Vagina (tissue), 2 donors: Measurements from ENCODE around the gene ASCL2. TPM values are rescaled to one million over a fixed set of nuclear protein-coding genes. Genes with fewer than 3 reads are reported as not detected.

Experiments used
- DNase-seq, 2 donors: peaks; one replicate each; pipeline ENCODE4 v3.0.0-alpha.2; 2017; ENCODE audit errors: extremely low spot score in 2 of 2
- H3K27ac ChIP-seq: fragments of 200-600 bp; sonication (generic); one replicate; pipeline ENCODE4 v1.5.1; 2019
- H3K27me3 ChIP-seq: fragments of 200-600 bp; sonication (generic); one replicate; pipeline ENCODE4 v1.5.1; 2019
- H3K36me3 ChIP-seq, 2 donors: fragments of 200-600 bp; sonication (generic); one replicate each; pipeline ENCODE4 v1.5.1; 2017 to 2019
- H3K4me1 ChIP-seq: fragments of 200-600 bp; sonication (generic); one replicate; pipeline ENCODE4 v1.5.1; 2019
- H3K4me3 ChIP-seq, 2 donors: fragments of 200-600 bp; sonication (generic); 1 replicate in 1 of 2; 2 replicates in 1 of 2; pipeline ENCODE4 v1.5.1; 2016 to 2019
- H3K9me3 ChIP-seq: fragments of 200-600 bp; sonication (generic); one replicate; pipeline ENCODE4 v1.5.1; 2019
- CTCF ChIP-seq, 3 experiments: fragments of 450-650 bp in 2 of 3; fragments of 200-600 bp in 1 of 3; sonication (generic) in 1 of 3; IDR thresholded peaks; one replicate each; pipeline ENCODE4 v1.5.1; 2017 to 2019; ENCODE audit warnings: antibody characterized with exemption in 3 of 3, mild to moderate bottlenecking in 2 of 3, moderate library complexity in 2 of 3
- POLR2A ChIP-seq, 2 donors: fragments of 450-650 bp; IDR thresholded peaks; one replicate each; pipeline ENCODE4 v1.6.1; 2017; ENCODE audit warnings: antibody characterized with exemption in 2 of 2, mild to moderate bottlenecking in 2 of 2, moderate library complexity in 2 of 2
- POLR2AphosphoS5 ChIP-seq, 2 donors: sonication (generic); formaldehyde crosslinking; IDR thresholded peaks; one replicate each; pipeline ENCODE4 v1.9.0; 2017; ENCODE audit warnings: antibody characterized with exemption in 2 of 2, mild to moderate bottlenecking in 2 of 2, low read depth in 1 of 2; ENCODE audit not compliant: insufficient read depth in 1 of 2
- intact Hi-C: fragments of 100-400 bp; cut with DNase I; formaldehyde crosslinking; loops from one replicate; pipeline ENCODE4 v1.15.1; 2023
- total RNA-seq: library from RNA; depleted of rRNA; stranded (reverse); fragments of >200 nt; gene quantifications from one replicate; pipeline ENCODE4 v1.2.3, GENCODE V29; 2016

The ASCL2 gene
- total RNA-seq, 1 donor from 2014 or later: 3.7 TPM

GRCh38 chr11:2316963-2317244 lies 46.5 kb upstream of the ASCL2 start:
- H3K36me3 ChIP-seq: no peaks in the 10 kb centered on the region
- H3K4me3 ChIP-seq: no peak overlapping the region
- no peaks in the 10 kb centered on the region for H3K9me3 ChIP-seq
- peaks cover 41% of the 10 kb centered on the region for H3K4me1 ChIP-seq
- TF ChIP-seq POLR2AphosphoS5 (IDR thresholded peaks at IDR 0.05; ENCODE audit: insufficient read depth in 1 of 2, low read depth in 1 of 2) (no peak), CTCF (IDR thresholded peaks at IDR 0.05) (no peak), POLR2A (IDR thresholded peaks at IDR 0.05) (no peak)
- no peaks in the 10 kb centered on the region for H3K27me3 ChIP-seq
- peak overlapping the region; percentile 97 for H3K27ac ChIP-seq
- DNase-seq: no peak
- intact Hi-C loops: loop anchor here (5.0 kb wide), 1 partner anchor 60 kb away; the partner anchor contains the start of gene CD81

GRCh38 chr11:2316169-2316962 lies 46.0 kb upstream of the ASCL2 start:
- Histone ChIP-seq H3K9me3 (no peaks in the 10 kb centered on the region), H3K27me3 (no peaks in the 10 kb centered on the region), H3K4me1 (peaks cover 47% of the 10 kb centered on the region), H3K36me3 (no peaks in the 10 kb centered on the region), H3K27ac (peak overlapping the region; percentile 97), H3K4me3 (no peak overlapping the region)
- intact Hi-C loops: loop anchor here (5.0 kb wide), 1 partner anchor 61 kb away; the partner anchor contains the start of gene CD81
- TF ChIP-seq POLR2AphosphoS5 (IDR thresholded peaks at IDR 0.05; ENCODE audit: insufficient read depth in 1 of 2, low read depth in 1 of 2): no peak
- TF ChIP-seq POLR2A (IDR thresholded peaks at IDR 0.05): no peak
- no peak for TF ChIP-seq CTCF (IDR thresholded peaks at IDR 0.05)
- no peak for DNase-seq

- TF ChIP-seq POLR2A (IDR thresholded peaks at IDR 0.05): no peak
- TF ChIP-seq POLR2AphosphoS5 (IDR thresholded peaks at IDR 0.05; ENCODE audit: insufficient read depth in 1 of 2, low read depth in 1 of 2): no peak
- no peak for TF ChIP-seq CTCF (IDR thresholded peaks at IDR 0.05)
- Histone ChIP-seq H3K27ac (peak overlapping the region; percentile 97), H3K36me3 (no peaks in the 10 kb centered on the region), H3K4me1 (peaks cover 54% of the 10 kb centered on the region), H3K9me3 (no peaks in the 10 kb centered on the region), H3K27me3 (no peaks in the 10 kb centered on the region), H3K4me3 (no peak overlapping the region)
- no peak for DNase-seq
- intact Hi-C loops: loop anchor here (5.0 kb wide), 1 partner anchor 62 kb away; the partner anchor contains the start of gene CD81
Observed at GRCh38 chr11:2315395-2316168, 45.2 kb upstream of the ASCL2 start.

- intact Hi-C loops: loop anchor here (5.0 kb wide), 1 partner anchor 63 kb away; the partner anchor contains the start of gene CD81
- no peak overlapping the region for H3K4me3 ChIP-seq
Observed at GRCh38 chr11:2314525-2315394, 44.4 kb upstream of the ASCL2 start.

GRCh38 chr11:2314136-2314524 lies 43.7 kb upstream of the ASCL2 start:
- Histone ChIP-seq H3K27me3 (no peaks in the 10 kb centered on the region), H3K36me3 (no peaks in the 10 kb centered on the region), H3K9me3 (no peaks in the 10 kb centered on the region), H3K27ac (peak overlapping the region; percentile 97), H3K4me1 (peaks cover 59% of the 10 kb centered on the region), H3K4me3 (no peak overlapping the region)
- intact Hi-C loops: no loop called here
- no peak for DNase-seq
- TF ChIP-seq POLR2A (IDR thresholded peaks at IDR 0.05): no peak
- no peak for TF ChIP-seq POLR2AphosphoS5 (IDR thresholded peaks at IDR 0.05; ENCODE audit: insufficient read depth in 1 of 2, low read depth in 1 of 2)
- TF ChIP-seq CTCF (IDR thresholded peaks at IDR 0.05): no peak

More at GRCh38 chr11:2314525-2315394, 44.4 kb upstream of the ASCL2 start:
- TF ChIP-seq POLR2AphosphoS5 (IDR thresholded peaks at IDR 0.05; ENCODE audit: insufficient read depth in 1 of 2, low read depth in 1 of 2) (peak in 1 of 2 donors; percentile 29), POLR2A (IDR thresholded peaks at IDR 0.05) (no peak)
- no peaks in the 10 kb centered on the region for H3K36me3 ChIP-seq
- no peaks in the 10 kb centered on the region for H3K9me3 ChIP-seq
- no peak for DNase-seq
- no peaks in the 10 kb centered on the region for H3K27me3 ChIP-seq
- peak overlapping the region; percentile 97 for H3K27ac ChIP-seq
- H3K4me1 ChIP-seq: peaks cover 59% of the 10 kb centered on the region
